ENCODE results near the gene ZNF879.
A peak's percentile ranks its signal among the peaks of the same experiment; 100 is the strongest.

The ZNF879 gene

GRCh38 chr5:179023528-179024189 lies at the start of gene ZNF879:
TSS of gene ZNF879 (plus strand) at chr5:179023804. CDS start at chr5:179025005, 1,201 bp downstream.
- DNase-seq: peak; percentile 93

GRCh38 chr5:178981381-178981780 lies 42.2 kb upstream of the ZNF879 start:
- DNase-seq: no peak

- no peak for DNase-seq
Measured at GRCh38 chr5:178982941-178983340, 40.7 kb upstream of the ZNF879 start.

- DNase-seq: no peak
Measured at GRCh38 chr5:178983728-178984127, 39.9 kb upstream of the ZNF879 start.

- no peak for DNase-seq
Measured at GRCh38 chr5:178984145-178985072, 39.2 kb upstream of the ZNF879 start.

- no peak for DNase-seq
Measured at GRCh38 chr5:178986326-178986960, 37.2 kb upstream of the ZNF879 start.

GRCh38 chr5:178988436-178989220 lies 35.0 kb upstream of the ZNF879 start:
- no peak for DNase-seq

GRCh38 chr5:178989311-178989710 lies 34.3 kb upstream of the ZNF879 start:
- no peak for DNase-seq

GRCh38 chr5:178990491-178990890 lies 33.1 kb upstream of the ZNF879 start:
- no peak for DNase-seq

GRCh38 chr5:178991190-178992145 lies 32.1 kb upstream of the ZNF879 start:
- no peak for DNase-seq

- no peak for DNase-seq
Measured at GRCh38 chr5:178992291-178992895, 31.2 kb upstream of the ZNF879 start.

GRCh38 chr5:178993236-178993765 lies 30.3 kb upstream of the ZNF879 start:
- DNase-seq: no peak

GRCh38 chr5:178993955-178994579 lies 29.5 kb upstream of the ZNF879 start:
- no peak for DNase-seq

GRCh38 chr5:178994580-178995340 lies 28.8 kb upstream of the ZNF879 start, which contains the start of gene GRM6:
TSS of gene GRM6 (minus strand) at chr5:178995320. CDS start at chr5:178994944, 376 bp downstream.
- DNase-seq: no peak

GRCh38 chr5:178995341-178995690 lies 28.3 kb upstream of the ZNF879 start:
- DNase-seq: no peak

- no peak for DNase-seq
Measured at GRCh38 chr5:178996156-178996555, 27.4 kb upstream of the ZNF879 start.

- DNase-seq: no peak
Measured at GRCh38 chr5:178997191-178997590, 26.4 kb upstream of the ZNF879 start.

- DNase-seq: no peak
Measured at GRCh38 chr5:178998441-178998840, 25.2 kb upstream of the ZNF879 start.

- no peak for DNase-seq
Measured at GRCh38 chr5:179006564-179006963, 17.0 kb upstream of the ZNF879 start.

GRCh38 chr5:179008667-179009066 lies 14.9 kb upstream of the ZNF879 start:
- no peak for DNase-seq
